Raji (cell line): ENCODE data around the gene CNBD2.

ENCODE experiments used
- POLR2A ChIP-seq: IDR thresholded peaks from 2 replicates; pipeline ENCODE4 v1.6.1; 2011; ENCODE audit warnings: low read depth, low read length, control low read depth; ENCODE audit not compliant: insufficient read depth

The CNBD2 gene

DNA sequence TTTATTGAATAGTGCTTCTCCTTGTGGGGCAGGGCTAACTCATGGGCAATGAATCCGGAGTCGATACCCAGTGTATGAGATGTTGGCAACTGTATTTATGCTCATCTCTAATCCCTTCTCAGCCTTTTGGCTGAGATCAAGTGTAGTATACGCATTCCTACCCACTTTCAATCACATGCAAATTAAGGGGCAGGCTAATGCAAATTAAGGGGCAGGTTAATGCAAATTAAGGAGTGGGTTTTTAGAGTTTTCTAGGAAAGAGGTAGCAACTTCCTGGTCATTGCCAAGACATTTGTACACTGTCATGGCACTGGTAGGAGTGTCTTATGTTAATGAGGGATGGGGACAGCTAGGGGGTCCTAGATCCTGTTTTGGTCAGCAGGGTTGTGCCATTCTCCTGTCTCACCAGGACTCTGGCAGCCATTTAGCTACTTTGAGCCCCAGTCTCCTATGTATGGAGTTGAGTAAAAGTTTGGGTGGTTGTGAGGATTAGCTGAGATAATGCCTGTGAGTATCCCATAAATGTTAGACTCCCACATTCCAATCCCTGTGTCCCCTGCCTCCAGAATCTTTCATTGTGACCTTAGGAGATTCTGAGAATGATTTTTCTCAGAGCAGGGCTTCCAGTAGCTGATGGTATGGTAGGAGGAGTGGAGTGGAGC, at the start of gene CNBD2:
Gene CNBD2 (plus strand): TSS at position 612 of the 662 bp plus-strand sequence. CDS start 173 bp downstream, outside the sequence.
- TF ChIP-seq POLR2A = no peak

DNA sequence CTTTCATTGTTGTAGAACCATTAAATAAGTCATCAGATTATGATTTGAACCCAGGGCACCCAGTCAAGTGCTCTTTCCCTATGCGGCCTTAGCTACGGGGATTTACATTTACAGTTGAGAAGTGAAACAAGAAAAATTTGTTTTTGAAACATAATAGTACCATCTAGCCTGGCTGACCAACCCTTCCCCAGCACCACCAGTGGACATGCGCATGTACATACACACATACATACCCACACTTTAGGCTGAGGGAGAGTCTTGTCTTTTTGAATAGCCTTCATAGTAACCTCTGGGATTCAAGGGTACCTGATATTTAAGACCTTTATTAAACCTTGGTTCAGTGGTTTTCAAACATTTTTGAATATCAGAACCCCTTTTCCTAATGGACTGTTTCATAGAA, 47.9 kb upstream of the CNBD2 start:
- TF ChIP-seq POLR2A = no peak

DNA sequence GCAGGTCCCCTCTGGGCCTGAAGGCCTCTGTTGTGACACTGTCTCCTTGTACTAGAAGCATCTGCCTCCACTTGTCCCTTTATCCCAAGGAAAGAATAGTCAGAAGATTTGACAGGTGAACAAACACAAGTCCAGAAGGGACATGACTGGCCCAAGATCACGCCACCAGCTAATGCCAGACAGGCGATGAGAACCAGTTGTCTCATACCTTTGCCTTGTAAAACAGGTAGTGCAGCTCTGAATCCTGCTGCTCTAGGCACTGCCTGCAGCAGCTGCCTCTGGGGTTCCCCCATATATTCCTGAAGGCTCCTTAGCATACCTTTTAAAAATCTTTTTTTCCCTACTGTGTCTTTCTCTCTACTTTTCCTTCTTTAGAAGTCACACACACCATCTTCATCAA, 39.1 kb upstream of the CNBD2 start:
- TF ChIP-seq POLR2A = no peak

DNA sequence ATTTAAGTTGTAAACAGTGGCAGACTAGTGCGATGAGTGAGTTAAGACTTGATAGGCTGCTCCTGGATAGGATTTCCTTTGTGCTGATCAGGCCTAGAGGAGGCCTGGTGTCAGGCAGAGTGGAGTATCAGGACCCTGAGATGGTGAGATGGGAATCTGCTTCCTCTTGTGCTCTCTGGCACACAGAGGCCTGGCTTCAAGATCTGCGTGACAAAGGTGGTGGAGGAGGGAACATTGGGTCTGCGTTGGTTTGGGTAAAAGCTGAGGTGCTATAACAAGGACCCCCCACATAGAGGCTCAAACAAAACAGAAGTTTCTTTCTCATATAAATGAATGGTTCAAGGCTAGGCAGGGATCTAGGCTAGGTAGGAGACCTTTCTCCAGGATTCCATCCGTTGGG, 34.3 kb upstream of the CNBD2 start:
- TF ChIP-seq POLR2A = no peak

DNA sequence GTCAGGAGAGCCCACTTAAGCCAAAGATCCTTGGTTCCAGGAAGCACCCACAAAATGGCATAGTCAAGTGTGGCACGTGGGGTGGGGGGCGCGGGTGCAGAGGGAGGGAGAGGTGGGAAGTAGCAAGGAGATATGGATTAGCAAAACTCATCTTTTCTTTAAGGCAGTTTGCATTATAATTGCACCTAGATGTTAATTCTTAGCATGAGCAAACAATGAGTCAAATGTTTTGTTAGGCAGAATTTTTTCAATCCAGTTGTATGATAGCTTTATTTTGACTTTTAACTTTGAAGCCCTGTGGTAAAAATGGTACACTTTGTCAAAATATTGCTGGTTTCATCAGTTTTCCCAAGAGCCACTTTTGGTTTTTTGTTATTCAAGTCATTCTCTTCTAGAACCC, 29.1 kb upstream of the CNBD2 start:
- TF ChIP-seq POLR2A = no peak

DNA sequence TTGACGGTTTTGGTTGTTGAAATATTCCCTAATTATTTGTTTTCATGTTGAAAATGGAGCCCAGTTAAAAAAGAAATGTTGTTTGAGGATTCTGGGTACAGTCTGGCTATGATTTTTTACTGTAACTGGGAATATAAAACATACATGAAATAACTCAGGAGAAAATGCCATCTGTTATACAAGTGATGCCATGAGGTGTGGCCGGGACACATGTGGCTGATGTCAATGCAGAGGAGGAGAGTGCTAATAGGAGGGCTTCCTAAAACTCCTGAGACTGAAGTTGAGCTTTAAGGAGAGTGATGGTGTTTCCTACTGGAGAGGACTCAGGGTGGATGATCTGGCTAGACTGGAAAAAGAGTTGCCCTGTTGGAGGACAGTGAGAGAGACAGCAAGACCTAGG, 26.8 kb upstream of the CNBD2 start:
- no peak for TF ChIP-seq POLR2A

DNA sequence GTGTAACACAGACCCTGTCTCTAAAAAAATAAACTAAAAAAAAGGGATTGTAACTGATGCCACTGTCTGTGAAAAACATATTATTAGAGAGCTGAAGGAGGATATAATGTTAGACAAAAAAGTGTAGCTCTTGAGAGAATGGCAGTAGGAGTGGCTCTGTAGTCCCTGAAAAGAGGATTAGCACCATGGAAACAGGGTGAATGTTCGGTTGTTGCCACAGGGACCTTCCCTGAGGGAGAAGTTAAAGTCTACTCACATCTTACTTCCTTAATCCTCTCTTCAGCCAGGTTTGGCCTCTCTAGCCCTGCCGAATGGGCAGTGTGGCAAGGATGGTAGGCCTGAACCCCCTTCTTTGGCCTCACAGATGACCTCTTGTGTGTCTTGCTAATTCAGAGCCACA, 26.1 kb upstream of the CNBD2 start:
- no peak for TF ChIP-seq POLR2A

DNA sequence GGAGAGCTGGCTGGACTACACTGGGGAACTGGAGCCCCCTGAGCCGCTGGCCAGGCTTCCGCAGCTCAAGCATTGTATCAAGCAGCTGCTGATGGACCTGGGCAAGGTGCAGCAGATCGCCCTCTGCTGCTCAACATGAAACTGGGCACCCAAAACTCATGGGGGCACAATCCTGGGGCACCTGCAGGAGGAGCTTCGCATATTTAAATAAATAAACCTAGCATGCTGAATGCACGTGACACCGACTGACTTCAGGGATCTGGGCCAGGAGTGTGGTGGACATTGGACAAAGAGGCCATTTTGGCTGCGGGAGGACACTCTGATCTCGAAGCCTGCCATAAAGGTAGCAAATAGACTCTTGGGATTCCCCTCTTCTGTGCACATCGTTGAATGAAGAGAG, 20.9 kb upstream of the CNBD2 start:
- no peak for TF ChIP-seq POLR2A

DNA sequence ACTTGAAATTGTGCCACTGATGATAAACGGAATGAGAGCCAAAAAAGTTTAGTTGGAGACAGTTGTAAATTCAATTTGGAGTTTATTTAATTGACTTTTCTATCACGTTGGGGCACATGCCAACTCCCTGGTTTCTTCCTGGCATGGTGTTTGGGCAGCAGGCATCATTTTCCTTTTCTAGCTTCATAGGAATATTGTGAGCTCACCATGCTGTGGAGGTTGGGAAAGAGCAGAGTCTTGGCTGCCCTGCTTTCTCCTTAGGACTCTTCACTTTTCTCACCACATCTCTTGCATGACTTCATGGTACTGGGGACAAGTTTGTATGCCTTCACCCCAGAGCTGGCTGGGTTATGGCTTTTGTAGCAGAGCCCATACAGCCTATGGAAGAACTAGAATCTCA, 20.5 kb upstream of the CNBD2 start:
- no peak for TF ChIP-seq POLR2A

DNA sequence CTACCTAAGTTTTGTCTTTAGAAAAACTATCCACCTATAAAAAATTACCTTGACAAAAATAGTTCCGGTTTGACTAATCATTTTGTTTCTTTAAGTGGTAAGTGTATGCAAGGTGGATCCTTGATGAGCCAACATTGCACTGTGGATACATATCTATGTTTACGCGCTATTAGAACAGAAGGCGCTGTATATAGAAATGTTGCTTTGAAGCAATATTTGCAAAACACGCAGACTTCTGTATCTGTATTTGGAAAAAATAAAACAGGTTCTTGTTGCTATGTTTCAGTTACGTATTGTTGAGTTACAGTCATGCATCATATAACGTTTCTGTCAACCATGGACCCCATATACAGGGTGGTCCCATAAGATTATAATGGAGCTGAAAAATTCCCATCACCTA, 18.3 kb upstream of the CNBD2 start:
- no peak for TF ChIP-seq POLR2A

DNA sequence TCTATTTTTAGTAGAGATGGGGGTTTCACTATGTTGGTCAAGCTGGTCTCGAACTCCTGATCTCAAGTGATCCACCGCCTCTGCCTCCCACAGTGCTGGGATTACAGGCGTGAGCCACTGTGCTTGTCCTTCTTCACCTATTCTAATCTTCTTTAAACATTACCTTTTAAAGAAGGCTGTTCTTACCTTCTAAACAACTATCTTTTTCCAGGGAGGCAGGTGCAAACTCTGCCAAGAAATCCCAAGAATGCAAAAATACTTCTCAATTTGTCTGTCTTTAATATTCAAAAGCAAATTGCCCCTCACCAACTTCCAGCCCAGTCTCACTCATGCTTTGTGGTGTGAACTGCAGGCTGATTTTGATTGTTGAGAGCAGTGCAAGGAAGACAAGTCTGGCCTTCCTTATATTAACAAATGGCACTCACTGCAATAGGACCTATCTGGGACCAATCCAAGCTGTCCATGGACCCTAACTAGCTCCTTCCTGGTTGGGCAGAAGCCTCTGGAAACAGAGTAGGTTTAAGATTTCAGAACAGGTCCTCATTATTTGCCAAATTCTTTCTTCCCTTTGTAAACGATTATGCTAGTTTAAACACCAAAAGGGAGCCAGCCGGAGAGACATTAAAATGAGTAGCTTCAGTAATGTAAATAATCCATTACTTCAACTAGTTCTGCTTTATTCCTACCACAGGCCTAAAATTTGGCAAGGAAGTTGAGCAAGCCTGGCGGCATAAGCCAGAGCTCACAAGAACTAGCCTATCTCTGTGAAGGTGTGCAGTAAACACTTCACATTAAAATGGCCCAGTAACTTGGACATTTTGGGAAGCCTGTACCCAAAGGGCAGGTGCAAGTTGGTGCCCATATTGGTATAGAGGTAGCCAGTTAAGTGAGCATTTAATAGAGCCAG, 15.7 kb upstream of the CNBD2 start:
- 0 out of 2 replicates have a peak, but pooled peaks have one; percentile 24 for TF ChIP-seq POLR2A

DNA sequence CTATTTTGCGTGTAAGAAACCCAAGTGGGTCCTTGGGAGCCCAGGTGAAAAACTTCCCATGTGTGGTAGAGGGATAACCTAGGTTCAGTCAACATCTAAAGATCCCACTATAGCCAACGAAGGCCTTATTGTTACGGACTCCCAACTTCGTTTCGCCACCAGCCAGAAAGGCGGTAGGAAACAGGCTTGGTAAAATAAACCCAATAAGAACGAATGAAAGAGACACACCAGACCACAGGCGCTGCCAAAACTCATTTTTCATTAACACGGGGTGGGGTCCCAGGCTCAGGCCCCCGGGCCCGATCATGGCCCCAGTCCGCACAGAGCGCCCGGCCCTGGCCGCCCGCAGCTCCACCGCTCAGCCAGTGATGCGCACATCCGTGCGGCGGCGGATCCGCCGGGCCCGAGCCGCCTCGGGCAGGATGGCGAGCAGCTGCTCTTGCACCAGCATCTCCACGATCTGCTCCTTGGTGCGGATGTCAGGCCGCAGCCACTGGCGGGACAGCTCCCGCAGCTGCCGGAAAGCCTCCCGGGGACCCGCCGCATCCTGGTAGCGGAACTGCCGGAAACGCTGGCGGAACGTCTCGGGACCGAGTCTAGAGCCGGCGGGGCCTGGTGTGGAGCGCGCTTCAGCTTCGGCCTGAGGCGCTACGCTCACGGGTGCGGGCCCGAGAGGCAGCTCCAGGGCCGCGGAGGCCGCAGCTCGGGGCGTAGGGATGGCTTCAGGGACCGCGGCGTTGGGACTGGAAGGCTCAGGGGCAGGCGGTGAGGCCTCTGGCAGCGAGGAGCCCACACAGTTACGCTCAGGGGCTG, 14.8 kb upstream of the CNBD2 start:
- TF ChIP-seq POLR2A = no peak

DNA sequence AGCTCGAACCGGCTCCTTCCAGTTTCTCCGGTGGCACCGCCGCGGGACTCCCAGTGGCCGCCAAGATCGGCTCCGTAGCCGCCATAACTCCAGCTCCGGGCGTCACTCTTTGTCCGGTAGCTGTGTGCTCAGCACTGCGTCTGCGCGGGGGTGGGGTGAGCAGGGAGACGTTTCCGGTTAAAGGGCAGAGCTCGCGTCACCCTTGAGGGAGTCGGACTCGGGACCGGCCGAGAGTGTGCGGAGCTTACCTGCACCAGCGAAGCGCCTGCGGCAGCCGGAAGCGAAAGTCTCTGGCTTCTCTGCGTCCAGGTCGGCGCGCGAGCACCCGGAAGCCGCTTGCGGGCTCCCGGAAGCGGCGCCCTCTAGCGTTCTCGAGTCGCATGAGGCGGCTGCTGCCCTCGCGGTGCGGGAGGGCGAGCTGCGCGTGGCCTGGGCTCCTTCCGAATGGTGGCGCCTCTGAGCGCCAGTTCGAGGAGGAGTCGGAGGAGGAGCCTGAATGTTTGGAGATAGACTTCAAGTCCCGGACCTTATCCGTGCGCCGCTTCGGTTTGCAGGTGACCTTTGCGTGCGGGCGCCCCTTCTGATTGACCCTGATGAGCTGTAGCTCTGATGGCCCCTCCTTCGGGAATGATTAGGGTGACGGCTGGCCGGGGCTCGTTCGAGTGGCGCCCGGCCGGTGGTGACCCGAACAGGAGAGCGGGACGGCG, 14.0 kb upstream of the CNBD2 start, which contains the start of gene SCAND1:
Gene SCAND1 (minus strand): TSS at position 303 of the 707 bp plus-strand sequence. CDS start 218 bp downstream, at position 85.
- peak; percentile 94 for TF ChIP-seq POLR2A

DNA sequence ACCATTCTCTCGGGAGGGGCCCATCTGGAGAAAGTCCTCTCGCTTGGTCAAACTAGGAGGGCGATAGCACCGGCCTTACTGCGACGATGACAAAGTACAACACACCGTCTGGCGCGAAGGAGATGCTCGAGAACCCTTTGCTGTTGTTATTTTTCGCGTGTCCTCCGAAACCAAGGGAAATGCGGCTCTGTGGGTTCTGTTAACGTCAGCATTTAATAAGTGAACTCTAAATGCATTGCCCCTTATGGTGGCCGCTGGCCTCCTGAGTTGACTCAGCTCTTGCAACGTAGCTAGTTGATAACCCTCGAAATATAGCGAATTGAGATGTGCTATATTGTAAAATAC, 13.5 kb upstream of the CNBD2 start:
- TF ChIP-seq POLR2A = no peak

DNA sequence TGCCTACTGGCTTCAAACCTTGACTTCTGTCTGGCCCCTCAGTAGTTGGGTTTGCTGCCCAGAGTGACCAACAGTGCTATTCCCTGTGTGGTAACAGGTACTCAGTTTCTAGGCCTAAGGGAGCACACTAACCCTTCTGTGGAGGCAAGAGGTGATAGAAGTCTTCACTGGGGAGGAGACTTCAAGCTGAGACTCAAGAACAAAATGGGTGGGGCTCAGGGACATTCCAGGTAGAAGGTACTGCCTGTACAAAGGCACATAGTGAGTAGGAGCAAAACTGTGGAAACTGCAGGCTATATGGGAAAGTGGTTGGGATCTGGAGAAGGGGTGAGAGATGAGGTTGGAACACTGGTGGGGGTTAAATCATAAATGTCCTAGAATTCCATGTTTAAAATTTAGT, 11.8 kb upstream of the CNBD2 start:
- TF ChIP-seq POLR2A = no peak
